SK-N-SH treated with all-trans-retinoic acid at 6 μM for 48 hours (cell line): ENCODE measurements around the gene HECTD1.

Experiments
- ARNTL ChIP-seq: fragments of 450-650 bp; formaldehyde crosslinking; IDR thresholded peaks from 2 replicates; pipeline ENCODE4 v1.5.0; 2020; ENCODE audit warnings: low read depth, mild to moderate bottlenecking, moderate library complexity, borderline replicate concordance
- CSDC2 ChIP-seq: fragments of 250-450 bp; sonication (Bioruptor Pico); IDR thresholded peaks from 2 replicates; pipeline ENCODE4 v1.5.0; 2020; ENCODE audit warnings: mild to moderate bottlenecking, moderate library complexity
- OSR1 ChIP-seq: fragments of 250-450 bp; sonication (Bioruptor Pico); IDR thresholded peaks from 2 replicates; pipeline ENCODE4 v1.8.0; 2022; ENCODE audit warnings: moderate library complexity, mild to moderate bottlenecking, inconsistent platforms
- PPARA ChIP-seq: fragments of 250-450 bp; sonication (Bioruptor Pico); IDR thresholded peaks from 2 replicates; pipeline ENCODE4 v1.5.0; 2020; ENCODE audit warnings: mild to moderate bottlenecking, borderline replicate concordance
- TCF4 ChIP-seq: fragments of 250-450 bp; sonication (Bioruptor Pico); IDR thresholded peaks from 2 replicates; pipeline ENCODE4 v1.8.0; 2021; ENCODE audit warnings: mild to moderate bottlenecking, moderate library complexity, borderline replicate concordance
- ZC3H10 ChIP-seq: fragments of 250-450 bp; sonication (Bioruptor Pico); IDR thresholded peaks from 2 replicates; pipeline ENCODE4 v1.5.1; 2021; ENCODE audit warnings: mild to moderate bottlenecking, moderate library complexity
- ZFP30 ChIP-seq: fragments of 450-650 bp; formaldehyde crosslinking; IDR thresholded peaks from 2 replicates; pipeline ENCODE4 v1.5.0; 2022; ENCODE audit warnings: mild to moderate bottlenecking, moderate library complexity
- TF ChIP-seq, protein P1 (sequence below): fragments of 250-450 bp; sonication (Bioruptor Pico); IDR thresholded peaks from 2 replicates; pipeline ENCODE4 v1.5.1; 2020; ENCODE audit warnings: low read depth, mild to moderate bottlenecking, moderate library complexity
- TF ChIP-seq, protein P2 (sequence below): fragments of 250-450 bp; sonication (Bioruptor Pico); IDR thresholded peaks from 2 replicates; pipeline ENCODE4 v1.8.0; 2020; ENCODE audit warnings: mild to moderate bottlenecking, moderate library complexity, borderline replicate concordance
- TF ChIP-seq, protein P3 (sequence below): fragments of 250-450 bp; sonication (Bioruptor Pico); IDR thresholded peaks from 2 replicates; pipeline ENCODE4 v1.5.1; 2021; ENCODE audit warnings: mild to moderate bottlenecking, moderate library complexity

DNA sequence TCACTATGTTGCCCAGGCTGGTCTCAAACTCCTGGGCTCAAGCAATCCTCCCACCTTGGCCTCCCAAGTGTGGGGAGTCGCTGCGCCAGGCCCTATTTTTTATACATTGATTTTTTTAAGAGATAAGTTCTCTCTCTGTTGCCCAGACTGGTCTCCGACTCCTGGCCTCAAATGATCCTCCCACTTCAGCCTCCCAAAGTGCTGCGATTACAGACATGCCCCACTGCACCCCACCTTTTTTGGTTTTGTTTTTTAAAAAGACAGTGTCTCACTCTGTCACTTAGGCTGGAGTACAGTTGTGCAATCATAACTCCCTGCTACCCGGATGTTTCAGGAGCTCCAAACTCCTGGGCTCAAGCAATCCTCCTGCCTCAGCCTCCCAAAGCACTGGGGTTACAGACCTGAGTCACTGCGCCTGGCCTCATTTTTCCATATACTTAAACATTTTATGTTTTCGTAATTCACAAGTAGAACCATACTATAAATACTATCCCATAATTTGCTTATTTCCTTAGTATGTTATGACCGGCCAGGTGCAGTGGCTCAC lies 16.8 kb downstream of the HECTD1 start:
- TF ChIP-seq PPARA (CRISPR knock-in tag) = no peak
- TF ChIP-seq ZFP30 (CRISPR knock-in tag) = no peak
- no peak for TF ChIP-seq OSR1
- TF ChIP-seq ARNTL (CRISPR knock-in tag) = no peak
- TF ChIP-seq, protein P1, sequence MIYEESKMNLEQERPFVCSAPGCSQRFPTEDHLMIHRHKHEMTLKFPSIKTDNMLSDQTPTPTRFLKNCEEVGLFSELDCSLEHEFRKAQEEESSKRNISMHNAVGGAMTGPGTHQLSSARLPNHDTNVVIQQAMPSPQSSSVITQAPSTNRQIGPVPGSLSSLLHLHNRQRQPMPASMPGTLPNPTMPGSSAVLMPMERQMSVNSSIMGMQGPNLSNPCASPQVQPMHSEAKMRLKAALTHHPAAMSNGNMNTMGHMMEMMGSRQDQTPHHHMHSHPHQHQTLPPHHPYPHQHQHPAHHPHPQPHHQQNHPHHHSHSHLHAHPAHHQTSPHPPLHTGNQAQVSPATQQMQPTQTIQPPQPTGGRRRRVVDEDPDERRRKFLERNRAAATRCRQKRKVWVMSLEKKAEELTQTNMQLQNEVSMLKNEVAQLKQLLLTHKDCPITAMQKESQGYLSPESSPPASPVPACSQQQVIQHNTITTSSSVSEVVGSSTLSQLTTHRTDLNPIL (CRISPR knock-in tag) = no peak
- no peak for TF ChIP-seq CSDC2 (CRISPR knock-in tag)
- TF ChIP-seq, protein P2, sequence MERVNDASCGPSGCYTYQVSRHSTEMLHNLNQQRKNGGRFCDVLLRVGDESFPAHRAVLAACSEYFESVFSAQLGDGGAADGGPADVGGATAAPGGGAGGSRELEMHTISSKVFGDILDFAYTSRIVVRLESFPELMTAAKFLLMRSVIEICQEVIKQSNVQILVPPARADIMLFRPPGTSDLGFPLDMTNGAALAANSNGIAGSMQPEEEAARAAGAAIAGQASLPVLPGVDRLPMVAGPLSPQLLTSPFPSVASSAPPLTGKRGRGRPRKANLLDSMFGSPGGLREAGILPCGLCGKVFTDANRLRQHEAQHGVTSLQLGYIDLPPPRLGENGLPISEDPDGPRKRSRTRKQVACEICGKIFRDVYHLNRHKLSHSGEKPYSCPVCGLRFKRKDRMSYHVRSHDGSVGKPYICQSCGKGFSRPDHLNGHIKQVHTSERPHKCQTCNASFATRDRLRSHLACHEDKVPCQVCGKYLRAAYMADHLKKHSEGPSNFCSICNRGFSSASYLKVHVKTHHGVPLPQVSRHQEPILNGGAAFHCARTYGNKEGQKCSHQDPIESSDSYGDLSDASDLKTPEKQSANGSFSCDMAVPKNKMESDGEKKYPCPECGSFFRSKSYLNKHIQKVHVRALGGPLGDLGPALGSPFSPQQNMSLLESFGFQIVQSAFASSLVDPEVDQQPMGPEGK = no peak
- TF ChIP-seq ZC3H10 (CRISPR knock-in tag) = no peak
- TF ChIP-seq TCF4 = no peak
- TF ChIP-seq, protein P3, sequence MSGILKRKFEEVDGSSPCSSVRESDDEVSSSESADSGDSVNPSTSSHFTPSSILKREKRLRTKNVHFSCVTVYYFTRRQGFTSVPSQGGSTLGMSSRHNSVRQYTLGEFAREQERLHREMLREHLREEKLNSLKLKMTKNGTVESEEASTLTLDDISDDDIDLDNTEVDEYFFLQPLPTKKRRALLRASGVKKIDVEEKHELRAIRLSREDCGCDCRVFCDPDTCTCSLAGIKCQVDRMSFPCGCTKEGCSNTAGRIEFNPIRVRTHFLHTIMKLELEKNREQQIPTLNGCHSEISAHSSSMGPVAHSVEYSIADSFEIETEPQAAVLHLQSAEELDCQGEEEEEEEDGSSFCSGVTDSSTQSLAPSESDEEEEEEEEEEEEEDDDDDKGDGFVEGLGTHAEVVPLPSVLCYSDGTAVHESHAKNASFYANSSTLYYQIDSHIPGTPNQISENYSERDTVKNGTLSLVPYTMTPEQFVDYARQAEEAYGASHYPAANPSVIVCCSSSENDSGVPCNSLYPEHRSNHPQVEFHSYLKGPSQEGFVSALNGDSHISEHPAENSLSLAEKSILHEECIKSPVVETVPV (CRISPR knock-in tag) = no peak
